ENCODE results near the gene PPP2R5C.

Gene PPP2R5C

GRCh38 chr14:101814934-101815333 lies 53.4 kb downstream of the PPP2R5C start:
- no peak for DNase-seq (ENCODE audit: low spot score)

GRCh38 chr14:101815994-101816393 lies 54.5 kb downstream of the PPP2R5C start:
- no peak for DNase-seq (ENCODE audit: low spot score)

GRCh38 chr14:101817501-101818001 lies 56.0 kb downstream of the PPP2R5C start:
- DNase-seq (ENCODE audit: low spot score) = no peak

- DNase-seq (ENCODE audit: low spot score) = peak; percentile 79
These were observed 57.9 kb downstream of the PPP2R5C start for GRCh38 chr14:101819251-101819990.

GRCh38 chr14:101820283-101820798 lies 58.8 kb downstream of the PPP2R5C start:
- no peak for DNase-seq (ENCODE audit: low spot score)

DNA sequence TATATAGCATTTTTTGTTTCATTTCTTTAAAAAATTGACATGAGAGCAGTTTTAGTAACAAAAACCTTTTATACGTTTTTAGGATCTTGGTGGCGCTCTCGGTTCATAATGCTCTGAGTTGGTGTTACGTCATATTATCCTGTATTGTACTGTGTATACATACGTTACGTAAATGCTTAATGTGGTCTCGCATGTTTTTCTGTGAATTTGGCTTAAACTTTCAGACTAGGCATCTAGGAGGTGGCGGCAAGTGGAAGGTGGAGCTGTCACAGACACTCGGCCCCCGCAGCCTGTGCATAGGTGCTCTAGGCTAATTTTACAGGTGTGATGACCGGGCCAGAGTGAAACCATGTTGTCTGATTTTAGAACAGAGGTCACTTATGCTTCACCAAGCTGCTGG lies 60.0 kb downstream of the PPP2R5C start:
- peak; percentile 63 for DNase-seq (ENCODE audit: low spot score)

DNA sequence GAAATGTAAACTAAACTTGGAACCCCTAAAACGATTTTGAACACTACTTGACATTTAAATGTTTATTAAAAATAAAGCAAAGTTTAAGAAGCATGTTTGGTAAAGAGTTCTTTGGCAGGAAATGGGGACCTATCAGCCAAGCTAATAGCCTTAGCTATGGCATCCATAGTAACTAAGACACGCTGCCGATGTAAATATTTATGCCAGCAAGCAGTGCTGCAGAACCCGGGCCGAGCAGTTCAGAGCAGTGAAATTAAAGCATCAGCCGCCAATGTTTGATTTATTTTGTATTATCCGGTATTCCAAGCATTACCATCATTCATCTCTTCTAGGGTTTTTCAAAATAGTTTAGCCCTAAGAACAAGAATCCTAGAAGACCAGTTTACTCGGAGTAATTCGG lies 61.6 kb downstream of the PPP2R5C start:
- no peak for DNase-seq (ENCODE audit: low spot score)

DNA sequence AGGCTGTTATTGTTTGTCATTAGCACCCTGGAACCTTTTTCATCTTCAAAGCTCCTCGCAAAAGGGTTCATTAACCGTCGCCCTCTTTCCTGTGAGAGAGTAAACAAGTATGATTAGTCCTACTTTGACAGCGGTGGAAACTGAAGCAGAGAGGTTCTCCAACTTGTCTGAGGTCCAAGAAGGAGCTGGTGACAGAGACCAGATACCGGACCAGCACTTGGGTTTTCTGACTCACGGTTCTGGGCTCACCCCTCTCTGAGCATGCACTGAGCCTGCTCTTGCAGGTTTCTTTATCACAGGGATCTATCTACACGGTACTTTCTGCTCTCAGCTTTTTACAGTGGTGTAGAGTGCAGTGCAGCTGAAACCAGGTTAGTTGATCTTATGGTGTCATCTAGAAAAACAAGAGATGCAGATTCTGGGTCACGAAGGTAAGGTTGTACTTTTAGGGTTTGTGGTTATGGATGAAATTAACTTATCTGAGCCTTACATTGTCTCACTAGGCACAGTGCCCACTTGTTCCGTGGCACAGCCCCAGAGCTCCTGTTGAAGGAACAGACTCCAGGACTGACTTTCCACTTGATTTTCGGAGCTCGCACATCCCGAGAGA lies 62.1 kb downstream of the PPP2R5C start:
- peak; percentile 85 for DNase-seq (ENCODE audit: low spot score)

GRCh38 chr14:101824339-101824727 lies 62.8 kb downstream of the PPP2R5C start:
- no peak for DNase-seq (ENCODE audit: low spot score)

GRCh38 chr14:101825797-101826196 lies 64.3 kb downstream of the PPP2R5C start:
- DNase-seq (ENCODE audit: low spot score) = no peak

GRCh38 chr14:101826351-101826750 lies 64.8 kb downstream of the PPP2R5C start:
- no peak for DNase-seq (ENCODE audit: low spot score)

- no peak for DNase-seq (ENCODE audit: low spot score)
These were observed 65.8 kb downstream of the PPP2R5C start for GRCh38 chr14:101827286-101827685.

GRCh38 chr14:101828046-101828445 lies 66.5 kb downstream of the PPP2R5C start:
- no peak for DNase-seq (ENCODE audit: low spot score)

- no peak for DNase-seq (ENCODE audit: low spot score)
These were observed 68.8 kb downstream of the PPP2R5C start for GRCh38 chr14:101830271-101830670.

GRCh38 chr14:101833045-101833444 lies 71.5 kb downstream of the PPP2R5C start:
- no peak for DNase-seq (ENCODE audit: low spot score)

DNA sequence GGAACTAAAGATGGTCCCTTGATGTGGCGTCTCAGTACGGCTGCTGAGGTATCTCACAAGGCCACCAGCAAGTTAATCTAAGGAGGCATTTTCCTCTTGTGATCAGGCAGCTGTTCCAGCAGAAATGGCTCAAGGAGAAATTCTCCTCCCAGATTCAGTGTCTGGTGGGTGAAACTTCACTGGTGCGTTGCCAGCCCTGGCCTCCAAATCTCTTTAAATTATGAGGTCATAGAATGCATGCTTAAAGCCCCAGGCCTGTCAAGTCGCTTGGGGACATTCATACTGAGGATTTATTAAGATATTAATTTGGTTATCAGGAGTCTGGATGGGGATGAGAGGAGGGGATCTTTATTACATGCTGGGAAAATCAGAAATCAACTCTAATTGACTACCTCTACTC lies 72.9 kb downstream of the PPP2R5C start:
- no peak for DNase-seq (ENCODE audit: low spot score)

- DNase-seq (ENCODE audit: low spot score) = no peak
These were observed 73.5 kb downstream of the PPP2R5C start for GRCh38 chr14:101834800-101835547.

DNA sequence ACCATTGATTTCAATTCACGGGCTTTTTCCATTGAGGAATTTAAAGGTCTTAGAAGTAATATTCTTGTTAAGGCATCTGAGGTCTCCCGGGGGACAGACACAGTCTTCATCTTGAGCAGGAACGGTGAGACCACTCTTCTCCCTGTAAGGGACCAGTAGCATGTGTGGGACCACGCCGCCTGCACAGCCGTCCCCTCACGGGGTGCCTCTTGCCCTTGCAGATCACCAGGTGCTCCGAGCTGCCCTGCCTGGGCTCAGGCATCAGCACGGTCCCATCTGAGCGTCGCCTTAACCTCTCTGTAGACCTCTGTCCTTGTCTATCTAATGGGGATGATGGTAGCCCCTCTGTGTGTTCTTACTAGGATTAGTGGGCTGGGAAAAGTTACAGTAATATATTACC lies 74.1 kb downstream of the PPP2R5C start:
- no peak for DNase-seq (ENCODE audit: low spot score)

- no peak for DNase-seq (ENCODE audit: low spot score)
These were observed 74.6 kb downstream of the PPP2R5C start for GRCh38 chr14:101836135-101836534.

DNA sequence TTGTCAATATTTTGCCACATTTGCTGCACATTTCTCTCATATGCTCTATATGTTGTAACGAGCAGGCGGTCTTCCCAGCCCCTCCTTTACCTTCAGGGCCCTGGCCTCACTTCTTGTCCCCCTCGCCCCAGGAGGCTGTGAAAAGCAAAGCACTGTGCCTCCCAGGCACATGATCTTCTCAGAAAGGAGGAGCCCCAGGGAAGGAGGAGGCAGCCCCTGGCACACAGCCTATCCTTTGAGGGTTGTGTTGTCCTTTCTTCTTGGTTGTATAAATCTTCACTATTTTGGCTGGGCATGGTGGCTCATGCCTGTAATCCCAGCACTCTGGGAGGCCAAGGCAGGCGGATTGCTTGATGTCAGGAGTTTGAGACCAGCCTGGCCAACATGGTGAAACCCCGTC lies 77.0 kb downstream of the PPP2R5C start:
- no peak for DNase-seq (ENCODE audit: low spot score)

DNA sequence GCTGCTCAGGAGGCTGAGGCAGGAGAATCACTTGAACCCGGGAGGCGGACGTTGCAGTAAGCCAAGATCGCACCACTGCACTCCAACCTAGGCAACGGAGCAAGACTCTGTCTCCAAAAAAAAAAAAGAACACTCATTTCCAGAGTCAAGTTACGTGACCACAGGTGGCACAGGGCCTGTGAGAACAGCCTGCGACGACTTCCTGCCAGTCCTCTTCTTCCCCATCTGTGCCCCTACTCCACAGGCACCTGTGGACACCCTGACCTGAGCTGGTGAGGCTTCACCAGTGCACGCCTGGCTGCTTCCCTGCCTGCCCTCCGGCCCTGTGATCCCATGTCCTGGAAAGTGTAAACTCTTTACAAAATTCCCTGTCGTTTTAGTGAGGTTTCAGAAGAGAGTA lies 77.7 kb downstream of the PPP2R5C start:
- DNase-seq (ENCODE audit: low spot score) = peak; percentile 66

DNA sequence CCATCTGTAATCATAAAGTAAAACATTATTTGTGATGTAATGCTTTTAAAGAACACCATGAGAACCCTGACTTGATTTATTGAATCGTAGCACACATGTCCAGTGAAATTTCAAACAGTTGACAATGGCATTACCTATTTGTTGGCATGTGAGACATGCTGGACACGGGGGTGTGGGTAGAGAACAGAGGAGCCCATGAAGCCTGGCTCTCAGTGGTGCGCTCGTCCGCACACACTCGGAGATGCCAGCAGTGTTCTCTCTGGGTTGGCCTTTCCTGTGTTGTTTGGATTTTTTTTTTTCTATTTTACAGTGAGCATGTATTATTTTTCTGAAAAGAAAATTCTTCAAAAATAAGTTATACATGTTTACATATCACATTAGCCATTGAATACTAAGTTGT lies 78.2 kb downstream of the PPP2R5C start:
- no peak for DNase-seq (ENCODE audit: low spot score)
